Peyer's patch (tissue), 4 donors: ENCODE results near the gene PEX19.

Experiments
- POLR2A ChIP-seq, 2 donors: fragments of 450-650 bp; IDR thresholded peaks; one replicate each; pipeline ENCODE4 v1.5.1; 2017; ENCODE audit warnings: antibody characterized with exemption in 2 of 2, mild to moderate bottlenecking in 2 of 2, moderate library complexity in 2 of 2
- TF ChIP-seq, protein P1 (sequence below), 6 experiments: fragments of 450-650 bp in 4 of 6; fragments of 200-600 bp in 2 of 6; sonication (generic) in 1 of 6; IDR thresholded peaks; one replicate each; pipeline ENCODE4 v1.5.1; 2017 to 2019; ENCODE audit warnings: antibody characterized with exemption in 6 of 6, mild to moderate bottlenecking in 3 of 6, moderate library complexity in 1 of 6

DNA sequence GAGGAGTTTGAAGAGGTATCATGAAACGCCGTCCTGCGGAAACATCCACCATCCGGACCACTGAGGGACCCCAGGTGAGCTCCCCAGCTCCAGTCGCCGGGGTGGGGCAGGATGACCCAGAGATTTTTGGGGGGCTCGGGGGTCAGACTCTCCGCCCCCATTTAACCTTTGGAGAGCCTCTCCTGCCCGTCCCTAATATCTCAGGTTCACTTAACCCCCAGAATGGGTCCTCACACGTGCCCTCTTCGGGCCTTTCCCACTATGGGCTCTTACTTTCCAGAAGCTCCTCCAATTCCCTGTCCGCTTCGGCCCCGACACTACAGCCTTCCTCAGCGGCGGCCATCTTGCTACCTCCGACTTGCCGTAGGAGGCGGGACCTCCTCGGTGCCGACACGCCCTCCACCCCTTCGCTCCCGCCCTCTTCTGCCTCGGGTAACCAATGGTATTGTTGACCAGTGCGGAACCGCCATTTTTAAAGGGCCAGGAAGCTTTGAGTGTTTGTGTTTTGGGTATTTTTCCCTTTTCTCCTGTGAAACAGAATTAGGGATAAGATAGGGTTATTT is at the start of gene PEX19:
- TF ChIP-seq, protein P1, sequence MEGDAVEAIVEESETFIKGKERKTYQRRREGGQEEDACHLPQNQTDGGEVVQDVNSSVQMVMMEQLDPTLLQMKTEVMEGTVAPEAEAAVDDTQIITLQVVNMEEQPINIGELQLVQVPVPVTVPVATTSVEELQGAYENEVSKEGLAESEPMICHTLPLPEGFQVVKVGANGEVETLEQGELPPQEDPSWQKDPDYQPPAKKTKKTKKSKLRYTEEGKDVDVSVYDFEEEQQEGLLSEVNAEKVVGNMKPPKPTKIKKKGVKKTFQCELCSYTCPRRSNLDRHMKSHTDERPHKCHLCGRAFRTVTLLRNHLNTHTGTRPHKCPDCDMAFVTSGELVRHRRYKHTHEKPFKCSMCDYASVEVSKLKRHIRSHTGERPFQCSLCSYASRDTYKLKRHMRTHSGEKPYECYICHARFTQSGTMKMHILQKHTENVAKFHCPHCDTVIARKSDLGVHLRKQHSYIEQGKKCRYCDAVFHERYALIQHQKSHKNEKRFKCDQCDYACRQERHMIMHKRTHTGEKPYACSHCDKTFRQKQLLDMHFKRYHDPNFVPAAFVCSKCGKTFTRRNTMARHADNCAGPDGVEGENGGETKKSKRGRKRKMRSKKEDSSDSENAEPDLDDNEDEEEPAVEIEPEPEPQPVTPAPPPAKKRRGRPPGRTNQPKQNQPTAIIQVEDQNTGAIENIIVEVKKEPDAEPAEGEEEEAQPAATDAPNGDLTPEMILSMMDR (IDR thresholded peaks at IDR 0.05) = no peak
- peak; percentile 61 to 66 for TF ChIP-seq POLR2A (IDR thresholded peaks at IDR 0.05)
